ENCODE data around the gene FARP1. TPM values are rescaled to one million over a fixed set of nuclear protein-coding genes. Genes with fewer than 3 reads are reported as not detected.
"Not testable (repeated sequence)": the region's sequence is repeated elsewhere in the genome, so short reads cannot be mapped to it uniquely, and the experiment has no call there.

FARP1 gene
- total and polyA plus RNA-seq, 2 donors = 5.8 to 7.5 TPM

DNA sequence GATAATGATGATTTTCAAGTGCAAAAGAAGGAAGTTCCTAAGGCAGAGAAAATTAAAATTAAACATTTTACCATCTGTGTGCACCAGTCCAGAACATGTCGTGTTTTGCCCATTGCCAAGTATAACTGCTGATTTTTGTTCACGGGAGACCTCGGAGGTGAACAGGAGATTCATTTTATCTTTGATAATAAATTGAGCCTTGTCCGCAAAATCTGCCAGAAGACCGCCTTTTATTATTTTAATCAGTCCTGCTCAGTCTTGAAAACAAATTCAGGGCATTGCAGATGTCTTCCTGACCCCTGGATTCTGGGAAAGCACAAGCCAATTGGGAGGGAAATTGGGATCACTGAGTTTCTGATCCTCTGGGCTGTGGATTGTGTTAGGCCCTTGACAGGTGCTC lies 268.1 kb downstream of the FARP1 start:
- 92% methylated on average over 5 of the region's 5 CpGs for WGBS
- no peak overlapping the region for H3K27ac ChIP-seq (ENCODE audit: low read depth in 1 of 2, low read length in 1 of 2)
- H3K36me3 ChIP-seq (ENCODE audit: control insufficient read depth in 2 of 2, insufficient read depth in 2 of 2, low read length in 1 of 2) = no peaks in the 10 kb centered on the region
- DNase-seq (ENCODE audit: low read depth in 6 of 9, low spot score in 9 of 9) = no peak
- H3K4me1 ChIP-seq (ENCODE audit: control insufficient read depth in 2 of 2, insufficient read depth in 2 of 2, low read length in 2 of 2) = peaks cover 14 to 35% of the 10 kb centered on the region in 2 donors
- no peaks in the 10 kb centered on the region for H3K27me3 ChIP-seq (ENCODE audit: control insufficient read depth in 2 of 2, insufficient read depth in 1 of 2, low read length in 1 of 2)
- no peaks in the 10 kb centered on the region for H3K9me3 ChIP-seq (ENCODE audit: control insufficient read depth in 2 of 2, insufficient read depth in 1 of 2, low read length in 1 of 2)
- no peak overlapping the region for H3K4me3 ChIP-seq (ENCODE audit: low read length in 2 of 2)

DNA sequence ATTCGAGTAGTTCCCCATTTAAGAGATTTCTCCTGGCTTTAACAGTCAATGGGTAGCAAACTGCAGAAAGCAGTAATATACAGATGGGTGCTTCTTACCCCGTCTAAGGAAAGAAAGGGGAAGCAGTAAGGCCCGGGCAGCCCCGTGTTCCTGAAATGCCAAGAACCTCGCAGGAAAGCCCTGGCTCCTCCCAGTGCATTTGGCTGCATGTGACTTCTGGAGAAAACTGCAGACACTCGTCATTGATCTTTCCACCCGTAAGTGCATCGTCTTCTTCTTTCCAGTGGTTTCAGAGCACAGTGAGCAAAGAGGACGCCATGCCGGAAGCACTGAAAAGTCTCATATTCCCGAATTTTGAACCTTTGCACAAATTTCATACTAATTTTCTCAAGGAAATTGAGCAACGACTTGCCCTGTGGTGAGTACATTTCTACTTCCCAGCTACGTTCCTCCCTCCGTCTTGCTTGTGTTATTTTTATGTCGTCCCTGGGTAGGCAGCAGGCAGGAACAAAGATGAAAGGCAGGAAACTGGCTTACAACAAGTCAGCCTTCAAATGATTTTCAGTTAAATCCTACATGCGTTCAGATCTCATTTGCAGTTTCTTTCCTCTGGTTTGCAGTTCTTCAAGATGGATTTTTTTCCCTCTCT lies 268.8 kb downstream of the FARP1 start:
- H3K4me1 ChIP-seq (ENCODE audit: control insufficient read depth in 2 of 2, insufficient read depth in 2 of 2, low read length in 2 of 2) = peaks cover 14 to 35% of the 10 kb centered on the region in 2 donors
- H3K4me3 ChIP-seq (ENCODE audit: low read length in 2 of 2) = peak overlapping the region; percentile 52 to 58
- WGBS = 7% methylated on average over 16 of the region's 16 CpGs
- peak overlapping the region; percentile 10 to 67 for H3K27ac ChIP-seq (ENCODE audit: low read depth in 1 of 2, low read length in 1 of 2)
- DNase-seq (ENCODE audit: low read depth in 6 of 9, low spot score in 9 of 9) = peak; percentile 36 to 80 (median 54)
- H3K27me3 ChIP-seq (ENCODE audit: control insufficient read depth in 2 of 2, insufficient read depth in 1 of 2, low read length in 1 of 2) = no peaks in the 10 kb centered on the region
- H3K9me3 ChIP-seq (ENCODE audit: control insufficient read depth in 2 of 2, insufficient read depth in 1 of 2, low read length in 1 of 2) = no peaks in the 10 kb centered on the region
- H3K36me3 ChIP-seq (ENCODE audit: control insufficient read depth in 2 of 2, insufficient read depth in 2 of 2, low read length in 1 of 2) = no peaks in the 10 kb centered on the region

DNA sequence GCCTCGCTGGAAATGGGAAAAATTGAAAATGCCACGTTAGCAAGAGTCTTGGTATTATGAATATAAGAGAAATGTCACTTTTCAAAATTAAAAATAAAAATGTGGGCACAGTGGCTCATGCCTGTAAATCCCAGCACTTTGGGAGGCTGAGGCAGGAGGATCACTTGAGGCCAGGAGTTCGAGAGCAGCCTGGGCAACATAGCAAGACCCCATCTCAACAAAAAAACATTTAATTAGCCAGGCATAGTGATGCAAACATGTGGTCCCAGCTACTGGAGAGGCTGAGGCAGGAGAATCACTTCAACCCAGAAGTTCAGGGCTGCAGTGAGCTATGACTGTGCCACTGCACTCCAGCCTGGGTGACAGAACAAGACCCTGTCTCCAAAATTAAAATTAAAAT lies 270.4 kb downstream of the FARP1 start:
- H3K27ac ChIP-seq (ENCODE audit: low read depth in 1 of 2, low read length in 1 of 2); H3K9me3 ChIP-seq (ENCODE audit: control insufficient read depth in 2 of 2, insufficient read depth in 1 of 2, low read length in 1 of 2); H3K4me3 ChIP-seq (ENCODE audit: low read length in 2 of 2); DNase-seq (ENCODE audit: low read depth in 6 of 9, low spot score in 9 of 9); H3K27me3 ChIP-seq (ENCODE audit: control insufficient read depth in 2 of 2, insufficient read depth in 1 of 2, low read length in 1 of 2); H3K36me3 ChIP-seq (ENCODE audit: control insufficient read depth in 2 of 2, insufficient read depth in 2 of 2, low read length in 1 of 2): not testable (repeated sequence)
- whole genome bisulfite sequencing = 95% methylated on average over 3 of the region's 3 CpGs
- H3K4me1 ChIP-seq (ENCODE audit: control insufficient read depth in 2 of 2, insufficient read depth in 2 of 2, low read length in 2 of 2) = peaks cover 14 to 37% of the 10 kb centered on the region in 2 donors

DNA sequence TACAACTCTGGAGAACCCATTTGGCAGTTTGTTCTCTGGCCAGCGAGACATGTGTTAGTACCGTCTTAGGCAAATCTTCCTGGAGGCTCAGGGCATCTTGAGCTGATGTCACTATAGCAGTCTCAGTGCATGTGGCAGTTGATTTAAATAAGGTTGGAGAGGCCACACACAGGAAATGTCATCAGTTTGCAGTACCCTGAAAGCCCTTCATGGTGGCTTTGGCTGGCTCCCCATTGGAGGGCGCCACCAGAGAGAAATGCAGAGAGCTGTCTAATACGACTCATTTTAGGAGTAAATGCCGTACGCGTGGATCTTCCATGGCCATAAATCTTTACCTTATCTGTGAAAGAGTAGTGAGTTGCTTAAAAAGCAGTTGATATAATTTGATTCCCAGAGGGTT lies 270.9 kb downstream of the FARP1 start:
- no peaks in the 10 kb centered on the region for H3K36me3 ChIP-seq (ENCODE audit: control insufficient read depth in 2 of 2, insufficient read depth in 2 of 2, low read length in 1 of 2)
- H3K27ac ChIP-seq (ENCODE audit: low read depth in 1 of 2, low read length in 1 of 2) = no peak overlapping the region
- no peaks in the 10 kb centered on the region for H3K27me3 ChIP-seq (ENCODE audit: control insufficient read depth in 2 of 2, insufficient read depth in 1 of 2, low read length in 1 of 2)
- H3K4me1 ChIP-seq (ENCODE audit: control insufficient read depth in 2 of 2, insufficient read depth in 2 of 2, low read length in 2 of 2) = peaks cover 14 to 37% of the 10 kb centered on the region in 2 donors
- WGBS = 91% methylated on average over 7 of the region's 7 CpGs
- no peak overlapping the region for H3K4me3 ChIP-seq (ENCODE audit: low read length in 2 of 2)
- DNase-seq (ENCODE audit: low read depth in 6 of 9, low spot score in 9 of 9) = peak in 1 of 9 donors; percentile 33
- peaks cover 0 to 4% of the 10 kb centered on the region in 2 donors for H3K9me3 ChIP-seq (ENCODE audit: control insufficient read depth in 2 of 2, insufficient read depth in 1 of 2, low read length in 1 of 2)

DNA sequence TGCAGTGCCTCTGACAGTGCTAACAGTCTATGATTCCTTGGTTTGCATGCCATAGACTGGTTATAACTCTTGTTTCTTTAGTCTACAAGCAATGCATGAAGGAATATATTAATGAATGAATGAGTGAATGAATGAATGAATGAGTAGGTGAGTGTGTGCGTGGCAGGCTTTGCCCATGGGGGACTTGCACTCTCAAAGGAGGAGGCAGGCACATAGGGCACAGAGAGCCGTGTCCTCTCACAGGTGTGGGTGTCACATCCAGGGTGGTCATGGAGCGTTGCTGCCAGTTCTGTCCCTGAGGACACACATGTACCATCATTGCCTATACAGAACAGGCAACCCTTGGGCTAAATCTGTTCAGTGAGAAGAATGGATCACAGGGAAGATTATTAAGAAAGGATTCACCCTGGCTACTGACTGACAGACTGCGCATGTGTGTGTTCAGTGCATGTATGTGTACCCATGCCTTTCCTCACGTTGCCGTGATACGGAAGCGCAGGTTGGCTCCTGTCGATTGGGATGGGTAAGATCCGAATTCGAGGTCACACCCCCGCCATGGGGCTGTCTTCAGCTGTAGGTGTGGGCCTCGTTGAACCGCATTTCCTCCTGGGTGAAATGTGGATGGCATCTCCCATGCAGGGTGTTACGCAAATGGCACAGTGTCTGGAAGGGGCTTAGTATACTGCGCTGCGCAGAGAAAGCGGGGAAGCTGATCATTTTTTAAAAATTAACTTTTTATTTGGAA lies 272.6 kb downstream of the FARP1 start:
- Histone ChIP-seq H3K27me3 (ENCODE audit: control insufficient read depth in 2 of 2, insufficient read depth in 1 of 2, low read length in 1 of 2) (no peaks in the 10 kb centered on the region), H3K9me3 (ENCODE audit: control insufficient read depth in 2 of 2, insufficient read depth in 1 of 2, low read length in 1 of 2) (peaks cover 0 to 4% of the 10 kb centered on the region in 2 donors), H3K27ac (ENCODE audit: low read depth in 1 of 2, low read length in 1 of 2) (no peak overlapping the region), H3K4me1 (ENCODE audit: control insufficient read depth in 2 of 2, insufficient read depth in 2 of 2, low read length in 2 of 2) (peaks cover 14 to 37% of the 10 kb centered on the region in 2 donors), H3K4me3 (ENCODE audit: low read length in 2 of 2) (no peak overlapping the region), H3K36me3 (ENCODE audit: control insufficient read depth in 2 of 2, insufficient read depth in 2 of 2, low read length in 1 of 2) (no peaks in the 10 kb centered on the region)
- DNase-seq (ENCODE audit: low read depth in 6 of 9, low spot score in 9 of 9) = no peak
- 97% methylated on average over 18 of the region's 18 CpGs for WGBS

DNA sequence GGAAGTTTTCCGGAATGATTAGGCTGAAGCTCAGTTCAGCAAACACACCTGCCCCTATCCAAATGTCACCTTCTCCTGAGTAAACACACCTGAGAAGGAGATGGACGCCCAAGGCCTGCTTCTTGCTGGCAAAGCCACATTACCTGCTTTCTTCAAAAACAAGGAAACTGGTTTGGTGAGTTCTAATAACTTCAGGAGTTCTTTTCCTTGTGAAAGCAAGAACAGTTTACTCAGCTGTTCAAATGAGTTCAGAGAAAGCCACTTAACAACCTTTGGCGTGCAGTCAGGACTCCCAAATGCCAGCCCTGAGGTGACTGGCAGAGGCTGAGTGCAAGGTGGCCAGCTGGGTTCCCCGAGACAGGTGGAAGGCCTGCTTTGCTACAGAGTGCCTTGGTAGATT lies 273.5 kb downstream of the FARP1 start:
- DNase-seq (ENCODE audit: low read depth in 6 of 9, low spot score in 9 of 9) = no peak
- 94% methylated on average over 4 of the region's 4 CpGs for WGBS
- H3K27ac ChIP-seq (ENCODE audit: low read depth in 1 of 2, low read length in 1 of 2) = peak overlapping the region in 1 of 2 donors; percentile 67

DNA sequence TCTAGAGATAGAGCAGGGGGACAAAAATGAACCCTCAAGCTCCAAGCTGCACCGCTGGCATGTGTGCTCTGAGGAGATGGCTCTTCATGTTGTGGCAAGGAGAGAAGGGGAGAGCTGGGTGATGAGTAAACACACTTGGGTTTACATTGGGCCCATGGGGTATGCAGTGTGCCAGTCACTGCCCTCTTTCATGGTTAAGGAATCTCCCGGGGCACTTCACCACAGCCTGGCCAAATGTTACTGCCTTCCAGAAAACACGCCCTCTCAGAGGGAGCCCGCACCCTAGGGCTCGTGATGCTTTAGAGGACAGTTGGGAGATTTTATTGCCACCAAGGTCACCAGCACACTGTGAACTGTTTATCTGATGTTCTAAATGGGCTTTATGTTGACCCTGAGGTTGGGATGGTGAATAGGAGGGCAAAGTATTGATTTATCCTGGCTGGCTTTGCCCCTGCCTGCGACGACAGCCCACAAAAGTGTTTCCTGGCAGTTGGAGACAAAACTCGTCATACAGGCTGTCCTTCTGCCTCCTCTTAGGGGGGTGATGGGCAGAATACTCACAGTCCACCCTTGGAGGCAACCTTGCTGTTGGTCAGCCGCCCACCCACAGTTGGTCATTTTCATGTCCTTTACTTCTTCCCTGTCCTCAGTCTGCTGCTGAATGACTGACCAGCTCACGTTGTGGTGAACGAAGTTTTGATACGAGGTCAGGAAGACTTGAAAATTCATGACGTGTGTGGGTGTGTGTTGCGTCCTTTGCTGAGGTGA lies 277.1 kb downstream of the FARP1 start:
- H3K27ac ChIP-seq (ENCODE audit: low read depth in 1 of 2, low read length in 1 of 2) = no peak overlapping the region
- no peaks in the 10 kb centered on the region for H3K27me3 ChIP-seq (ENCODE audit: control insufficient read depth in 2 of 2, insufficient read depth in 1 of 2, low read length in 1 of 2)
- WGBS = 97% methylated on average over 14 of the region's 14 CpGs
- no peak overlapping the region for H3K4me3 ChIP-seq (ENCODE audit: low read length in 2 of 2)
- H3K36me3 ChIP-seq (ENCODE audit: control insufficient read depth in 2 of 2, insufficient read depth in 2 of 2, low read length in 1 of 2) = no peaks in the 10 kb centered on the region
- peaks cover 0 to 7% of the 10 kb centered on the region in 2 donors for H3K9me3 ChIP-seq (ENCODE audit: control insufficient read depth in 2 of 2, insufficient read depth in 1 of 2, low read length in 1 of 2)
- no peak for DNase-seq (ENCODE audit: low read depth in 6 of 9, low spot score in 9 of 9)
- peaks cover 0 to 7% of the 10 kb centered on the region in 2 donors for H3K4me1 ChIP-seq (ENCODE audit: control insufficient read depth in 2 of 2, insufficient read depth in 2 of 2, low read length in 2 of 2)

More for the DNA sequence above, 273.5 kb downstream of the FARP1 start:
- Histone ChIP-seq H3K27me3 (ENCODE audit: control insufficient read depth in 2 of 2, insufficient read depth in 1 of 2, low read length in 1 of 2) (no peaks in the 10 kb centered on the region), H3K9me3 (ENCODE audit: control insufficient read depth in 2 of 2, insufficient read depth in 1 of 2, low read length in 1 of 2) (peaks cover 0 to 4% of the 10 kb centered on the region in 2 donors), H3K4me3 (ENCODE audit: low read length in 2 of 2) (no peak overlapping the region), H3K36me3 (ENCODE audit: control insufficient read depth in 2 of 2, insufficient read depth in 2 of 2, low read length in 1 of 2) (no peaks in the 10 kb centered on the region), H3K4me1 (ENCODE audit: control insufficient read depth in 2 of 2, insufficient read depth in 2 of 2, low read length in 2 of 2) (peaks cover 14 to 30% of the 10 kb centered on the region in 2 donors)

DNA sequence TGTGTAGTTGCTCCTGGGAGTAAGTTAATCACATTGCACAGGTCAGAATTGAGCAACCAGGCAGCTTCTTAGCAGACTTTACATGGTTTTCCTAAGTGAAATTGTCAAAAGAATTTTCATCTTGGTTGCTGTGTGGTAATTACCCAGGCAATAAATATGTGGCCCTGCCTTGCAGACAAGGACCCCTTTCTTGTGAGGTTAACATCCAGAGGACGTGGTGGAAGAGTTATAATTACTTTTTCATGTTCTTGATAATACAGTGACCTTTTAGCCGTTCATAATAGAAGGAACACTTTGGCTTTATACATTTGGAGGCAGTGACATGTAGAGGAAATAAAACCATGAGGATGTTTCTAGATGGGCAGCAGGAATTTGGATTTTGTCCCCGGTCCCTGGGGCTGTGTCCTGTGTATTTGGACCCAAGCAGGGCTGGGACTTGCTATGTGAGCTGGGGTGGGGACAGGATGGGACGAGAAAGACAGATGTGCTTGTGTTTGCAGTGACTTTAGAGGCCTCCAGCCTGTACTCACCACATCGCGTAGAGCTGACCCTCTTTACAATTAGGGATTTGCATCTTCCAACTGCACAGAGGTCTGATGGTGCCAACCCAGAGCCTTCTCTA lies 277.8 kb downstream of the FARP1 start:
- H3K27ac ChIP-seq (ENCODE audit: low read depth in 1 of 2, low read length in 1 of 2) = no peak overlapping the region
- 95% methylated on average over 6 of the region's 6 CpGs for WGBS
- no peaks in the 10 kb centered on the region for H3K36me3 ChIP-seq (ENCODE audit: control insufficient read depth in 2 of 2, insufficient read depth in 2 of 2, low read length in 1 of 2)
- peaks cover 0 to 7% of the 10 kb centered on the region in 2 donors for H3K9me3 ChIP-seq (ENCODE audit: control insufficient read depth in 2 of 2, insufficient read depth in 1 of 2, low read length in 1 of 2)
- no peak for DNase-seq (ENCODE audit: low read depth in 6 of 9, low spot score in 9 of 9)
- H3K27me3 ChIP-seq (ENCODE audit: control insufficient read depth in 2 of 2, insufficient read depth in 1 of 2, low read length in 1 of 2) = no peaks in the 10 kb centered on the region
- H3K4me1 ChIP-seq (ENCODE audit: control insufficient read depth in 2 of 2, insufficient read depth in 2 of 2, low read length in 2 of 2) = peaks cover 0 to 7% of the 10 kb centered on the region in 2 donors
- no peak overlapping the region for H3K4me3 ChIP-seq (ENCODE audit: low read length in 2 of 2)

Data from thymus (tissue), 11 donors.